Measurements from ENCODE around the gene AKR1E2. TPM values are rescaled to one million over a fixed set of nuclear protein-coding genes. Genes with fewer than 3 reads are reported as not detected.
A peak's percentile ranks its signal among the peaks of the same experiment; 100 is the strongest.

AKR1E2 gene
- total RNA-seq, 1 donor from 2014 or later: 5.9 TPM

DNA sequence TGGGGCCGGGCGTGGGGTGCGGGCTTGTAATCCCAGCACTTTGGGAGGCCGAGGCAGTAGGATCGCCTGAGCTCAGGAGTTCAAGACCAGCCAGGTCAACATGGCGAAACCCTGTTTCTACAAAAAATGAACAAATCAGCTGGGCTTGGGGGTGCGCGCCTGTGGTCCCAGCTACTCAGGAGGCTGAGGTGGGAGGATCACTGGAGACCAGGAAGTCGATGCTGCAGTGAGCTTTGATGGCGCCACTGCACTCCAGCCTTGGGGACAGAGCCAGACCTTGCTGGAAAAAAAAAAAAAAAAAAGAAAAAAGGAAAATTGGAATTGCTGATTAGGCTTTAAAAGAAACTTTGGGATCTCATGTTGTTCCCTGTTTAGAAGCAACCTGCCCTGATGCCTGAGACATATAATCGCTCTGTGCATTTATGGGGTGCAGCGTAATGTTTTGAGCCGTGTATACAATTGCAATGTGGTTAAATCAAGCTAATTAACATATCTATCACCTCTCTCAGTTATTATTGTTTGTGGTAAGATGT is 851 bp downstream of the AKR1E2 start:
- TF ChIP-seq, protein P1, sequence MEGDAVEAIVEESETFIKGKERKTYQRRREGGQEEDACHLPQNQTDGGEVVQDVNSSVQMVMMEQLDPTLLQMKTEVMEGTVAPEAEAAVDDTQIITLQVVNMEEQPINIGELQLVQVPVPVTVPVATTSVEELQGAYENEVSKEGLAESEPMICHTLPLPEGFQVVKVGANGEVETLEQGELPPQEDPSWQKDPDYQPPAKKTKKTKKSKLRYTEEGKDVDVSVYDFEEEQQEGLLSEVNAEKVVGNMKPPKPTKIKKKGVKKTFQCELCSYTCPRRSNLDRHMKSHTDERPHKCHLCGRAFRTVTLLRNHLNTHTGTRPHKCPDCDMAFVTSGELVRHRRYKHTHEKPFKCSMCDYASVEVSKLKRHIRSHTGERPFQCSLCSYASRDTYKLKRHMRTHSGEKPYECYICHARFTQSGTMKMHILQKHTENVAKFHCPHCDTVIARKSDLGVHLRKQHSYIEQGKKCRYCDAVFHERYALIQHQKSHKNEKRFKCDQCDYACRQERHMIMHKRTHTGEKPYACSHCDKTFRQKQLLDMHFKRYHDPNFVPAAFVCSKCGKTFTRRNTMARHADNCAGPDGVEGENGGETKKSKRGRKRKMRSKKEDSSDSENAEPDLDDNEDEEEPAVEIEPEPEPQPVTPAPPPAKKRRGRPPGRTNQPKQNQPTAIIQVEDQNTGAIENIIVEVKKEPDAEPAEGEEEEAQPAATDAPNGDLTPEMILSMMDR (IDR thresholded peaks at IDR 0.05; ENCODE audit: borderline replicate concordance): no peak
- intact Hi-C loops (cut with micrococcal nuclease): no loop called here
- Histone ChIP-seq H3K36me3 (peaks cover 11% of the 10 kb centered on the region), H3K4me3 (peak overlapping the region; percentile 77), H3K9me3 (replicated peaks) (no peaks in the 10 kb centered on the region), H3K27me3 (ENCODE audit: low read depth) (no peaks in the 10 kb centered on the region), H3K27ac (replicated peaks) (peak overlapping the region; percentile 97), H3K4me1 (peaks cover 21% of the 10 kb centered on the region)
- DNase-seq: no peak

DNA sequence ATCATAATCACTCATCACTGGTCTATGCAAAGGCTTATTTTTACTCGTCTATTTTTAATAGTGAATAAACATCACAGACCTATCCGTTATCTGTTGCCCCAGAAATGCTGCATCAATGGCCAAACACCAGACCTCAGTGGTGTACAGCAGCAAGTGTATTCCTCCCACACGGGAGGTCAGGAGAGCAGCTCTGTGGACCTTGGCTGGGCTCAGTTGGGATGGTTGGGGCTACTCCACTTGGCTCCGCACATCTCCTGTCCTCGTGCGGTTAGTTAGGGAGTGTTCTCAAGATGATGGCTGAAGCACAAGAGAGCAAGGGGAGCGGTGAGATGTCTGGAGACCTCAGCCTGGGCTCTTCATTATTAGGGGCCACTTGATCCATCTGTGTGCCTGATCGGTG is 2.0 kb downstream of the AKR1E2 start:
- peaks cover 16% of the 10 kb centered on the region for H3K36me3 ChIP-seq
- no peak overlapping the region for H3K27ac ChIP-seq (replicated peaks)
- TF ChIP-seq, protein P1 (IDR thresholded peaks at IDR 0.05; ENCODE audit: borderline replicate concordance): no peak
- intact Hi-C loops (cut with micrococcal nuclease): no loop called here
- H3K27me3 ChIP-seq (ENCODE audit: low read depth): no peaks in the 10 kb centered on the region
- H3K4me3 ChIP-seq: no peak overlapping the region
- no peaks in the 10 kb centered on the region for H3K9me3 ChIP-seq (replicated peaks)
- DNase-seq: no peak
- peaks cover 21% of the 10 kb centered on the region for H3K4me1 ChIP-seq

DNA sequence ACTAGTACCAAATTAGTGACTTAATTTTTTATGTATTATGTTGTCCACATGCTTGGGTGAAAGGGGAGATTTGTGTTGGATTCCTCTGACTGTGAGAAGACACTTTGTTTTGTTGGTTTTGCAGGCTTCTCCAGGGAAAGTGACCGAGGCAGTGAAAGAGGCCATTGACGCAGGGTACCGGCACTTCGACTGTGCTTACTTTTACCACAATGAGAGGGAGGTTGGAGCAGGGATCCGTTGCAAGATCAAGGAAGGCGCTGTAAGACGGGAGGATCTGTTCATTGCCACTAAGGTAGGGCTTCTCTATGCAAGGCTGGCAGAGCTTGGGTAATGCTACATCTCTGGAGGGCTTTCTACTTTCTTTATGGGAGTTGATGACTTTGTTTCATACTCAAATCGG is 4.5 kb downstream of the AKR1E2 start:
- peaks cover 19% of the 10 kb centered on the region for H3K4me1 ChIP-seq
- H3K9me3 ChIP-seq (replicated peaks): no peaks in the 10 kb centered on the region
- DNase-seq: no peak
- TF ChIP-seq, protein P1 (IDR thresholded peaks at IDR 0.05; ENCODE audit: borderline replicate concordance): no peak
- H3K4me3 ChIP-seq: no peak overlapping the region
- intact Hi-C loops (cut with micrococcal nuclease): no loop called here
- H3K27me3 ChIP-seq (ENCODE audit: low read depth): no peaks in the 10 kb centered on the region
- H3K36me3 ChIP-seq: peaks cover 40% of the 10 kb centered on the region
- no peak overlapping the region for H3K27ac ChIP-seq (replicated peaks)

DNA sequence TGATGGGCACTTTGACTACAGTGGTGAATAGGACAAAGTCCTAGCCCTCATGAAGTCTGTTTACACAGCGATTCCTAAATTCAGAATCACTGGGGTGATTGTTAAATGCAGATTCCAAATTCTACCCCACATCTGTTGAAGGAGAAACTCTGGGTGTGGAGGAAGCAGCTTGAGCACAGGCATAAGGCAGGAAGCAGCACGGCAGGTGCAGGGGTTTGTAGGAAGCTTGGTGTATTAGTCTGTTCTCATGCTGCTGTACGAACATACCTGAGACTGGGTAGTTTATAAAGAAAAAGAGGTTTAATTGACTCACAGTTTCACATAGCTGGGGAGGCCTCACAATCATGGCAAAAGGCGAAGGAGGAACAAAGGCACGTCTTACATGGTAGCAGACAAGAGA is 5.1 kb downstream of the AKR1E2 start:
- DNase-seq: no peak
- H3K4me1 ChIP-seq: peaks cover 16% of the 10 kb centered on the region
- H3K9me3 ChIP-seq (replicated peaks): no peaks in the 10 kb centered on the region
- TF ChIP-seq, protein P1 (IDR thresholded peaks at IDR 0.05; ENCODE audit: borderline replicate concordance): no peak
- H3K27ac ChIP-seq (replicated peaks): no peak overlapping the region
- H3K4me3 ChIP-seq: no peak overlapping the region
- peaks cover 46% of the 10 kb centered on the region for H3K36me3 ChIP-seq
- intact Hi-C loops (cut with micrococcal nuclease): no loop called here
- no peaks in the 10 kb centered on the region for H3K27me3 ChIP-seq (ENCODE audit: low read depth)

DNA sequence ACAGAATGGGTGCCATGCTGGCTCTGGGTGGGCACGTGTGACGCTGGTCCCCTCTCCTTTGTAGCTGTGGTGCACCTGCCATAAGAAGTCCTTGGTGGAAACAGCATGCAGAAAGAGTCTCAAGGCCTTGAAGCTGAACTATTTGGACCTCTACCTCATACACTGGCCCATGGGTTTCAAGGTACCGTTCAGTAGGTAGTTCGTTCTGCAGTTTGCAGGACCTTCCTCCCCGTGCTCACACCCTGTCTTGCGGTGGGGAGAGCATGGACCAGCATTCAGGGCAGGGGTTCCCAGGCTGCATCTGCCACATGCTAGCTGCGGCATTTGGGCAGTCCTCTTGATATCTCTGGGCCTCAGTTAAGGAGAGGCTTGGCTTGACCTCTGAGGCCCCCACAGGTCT is 7.3 kb downstream of the AKR1E2 start:
- no peaks in the 10 kb centered on the region for H3K4me1 ChIP-seq
- H3K27me3 ChIP-seq (ENCODE audit: low read depth): no peaks in the 10 kb centered on the region
- TF ChIP-seq, protein P1 (IDR thresholded peaks at IDR 0.05; ENCODE audit: borderline replicate concordance): no peak
- no peak overlapping the region for H3K4me3 ChIP-seq
- H3K9me3 ChIP-seq (replicated peaks): no peaks in the 10 kb centered on the region
- DNase-seq: no peak
- no peak overlapping the region for H3K27ac ChIP-seq (replicated peaks)
- intact Hi-C loops (cut with micrococcal nuclease): no loop called here
- peaks cover 63% of the 10 kb centered on the region for H3K36me3 ChIP-seq
